Stimulated activated CD8-positive, alpha-beta memory T cell treated with anti-CD3 and anti-CD28 coated beads, Interleukin-15, amount 100 ng/mL, for 24 hours (primary cell): Measurements from ENCODE around the gene YBX1.
"Not testable (repeated sequence)": the region's sequence is repeated elsewhere in the genome, so short reads cannot be mapped to it uniquely, and the experiment has no call there.

Experiments used
- DNase-seq: peaks from one replicate; pipeline ENCODE4 v3.0.0-alpha.2; 2020; ENCODE audit warnings: low read depth

The YBX1 gene

DNA sequence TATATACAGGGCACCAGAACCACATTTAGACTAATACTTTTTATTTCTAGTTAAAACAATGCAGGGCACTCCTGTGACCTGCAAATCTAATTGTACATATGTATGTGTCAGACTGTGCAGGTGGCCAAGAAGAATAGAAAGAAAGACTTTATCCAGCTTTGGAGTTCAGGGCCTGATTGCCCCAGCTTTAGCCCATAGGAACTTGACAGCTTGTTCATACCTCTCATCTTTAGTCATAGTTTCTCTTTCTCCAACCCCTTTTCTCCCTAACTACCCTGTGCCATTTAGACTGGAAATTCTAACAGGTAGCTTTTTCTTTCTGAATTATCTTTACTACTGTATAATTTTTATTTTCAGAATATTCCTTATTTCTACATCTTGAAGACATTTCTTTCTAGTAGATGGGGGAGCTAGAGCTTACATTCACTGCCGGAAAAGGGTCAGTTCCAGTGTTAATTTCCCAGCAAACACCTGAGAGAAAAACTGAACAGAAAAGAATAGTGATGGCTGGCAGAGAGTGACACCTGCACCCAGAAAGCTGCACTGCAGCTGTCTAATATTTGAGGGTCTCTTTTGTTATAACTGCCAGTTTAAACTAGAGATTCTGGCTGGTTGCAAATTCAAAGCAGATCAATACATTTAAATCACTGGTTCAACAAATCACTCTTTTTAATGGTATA is 8.4 kb downstream of the YBX1 start:
- no peak for DNase-seq

DNA sequence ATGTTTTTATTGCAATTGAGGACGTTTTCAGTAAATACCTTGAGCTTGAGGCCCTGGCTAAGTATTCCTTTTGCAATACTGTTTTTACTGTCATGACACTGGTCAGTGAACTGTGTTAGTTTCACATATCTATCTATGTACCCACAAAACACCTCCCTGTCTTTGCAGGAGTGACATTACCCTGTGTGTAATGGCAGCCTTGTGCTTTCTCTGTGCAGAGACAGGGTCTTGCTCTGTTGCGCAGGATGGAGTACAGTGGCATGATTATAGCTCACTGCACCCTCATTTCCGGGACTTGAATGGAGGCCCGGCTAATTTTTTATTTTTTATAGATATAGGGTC is 8.9 kb downstream of the YBX1 start:
- no peak for DNase-seq

DNA sequence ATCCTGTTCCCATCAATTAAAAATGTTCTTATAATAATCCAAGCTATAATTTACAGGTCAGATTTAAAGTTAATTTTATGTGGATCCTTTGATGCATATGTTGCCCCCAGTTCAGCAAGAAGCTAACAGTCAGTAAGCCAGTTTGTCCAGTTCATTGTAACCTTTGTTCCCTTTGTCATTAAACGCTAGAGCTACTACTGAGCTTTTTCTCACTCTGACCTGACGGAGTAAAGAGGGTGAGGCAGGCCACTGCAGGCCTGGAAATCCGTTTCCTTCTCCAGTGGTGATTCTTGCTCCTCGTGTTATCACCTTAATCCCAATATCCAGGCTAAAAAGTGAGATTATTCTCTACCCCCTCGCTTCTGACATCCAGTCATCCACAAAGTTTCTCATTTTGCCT is 10.2 kb downstream of the YBX1 start:
- DNase-seq: no peak

DNA sequence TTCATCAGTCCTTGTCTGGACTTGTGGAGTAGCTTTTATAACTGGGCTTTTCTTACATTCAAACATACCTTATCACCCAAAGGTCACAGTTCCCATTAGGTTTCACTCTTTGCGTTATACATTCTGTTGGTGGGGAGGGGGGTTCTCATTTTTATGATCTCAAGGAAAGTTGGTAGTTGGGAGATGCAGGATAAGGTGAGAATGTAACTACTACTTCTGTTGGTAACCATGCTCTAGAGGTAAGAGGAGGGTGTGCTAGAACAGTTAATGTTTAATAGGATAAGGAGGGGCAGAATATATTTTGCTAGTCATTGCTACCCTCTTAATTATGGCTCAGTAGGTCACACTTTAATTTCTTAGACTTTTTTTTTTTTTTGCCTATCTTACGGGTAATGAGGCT is 10.7 kb downstream of the YBX1 start:
- DNase-seq: no peak

DNA sequence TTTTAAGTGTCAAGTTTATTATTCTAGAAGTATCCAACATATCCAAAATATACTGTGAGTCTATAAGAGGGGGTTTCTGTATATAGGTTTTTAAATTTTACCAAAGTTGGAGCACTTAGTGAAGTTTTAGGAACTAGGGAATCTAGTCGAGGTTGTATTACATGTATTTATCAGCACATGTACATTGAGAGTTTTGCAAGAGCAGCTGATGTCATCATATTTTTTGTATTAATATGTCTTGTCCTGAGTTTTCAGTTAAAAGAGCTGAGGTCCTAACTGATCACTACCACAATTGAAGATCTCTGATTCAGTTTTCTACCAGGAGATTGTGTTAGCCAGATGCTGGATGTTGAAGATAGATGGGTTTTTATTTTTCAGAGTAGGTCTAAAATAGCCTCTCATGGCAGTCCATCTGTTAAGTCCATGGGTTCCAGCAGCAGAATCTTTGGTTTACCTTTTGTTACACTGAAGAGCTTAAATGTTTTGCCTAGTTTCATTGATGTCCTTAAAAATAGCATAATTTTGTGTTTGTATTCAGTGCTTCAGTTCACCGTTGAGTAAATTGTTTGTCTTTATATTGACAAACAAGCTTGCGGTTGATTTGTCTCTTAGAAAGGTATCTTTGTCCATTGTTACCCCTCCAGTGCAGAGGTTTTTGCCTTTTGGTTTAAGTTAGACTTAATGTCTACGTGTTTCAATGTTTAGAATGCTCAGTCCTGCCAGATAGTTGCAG is 16.0 kb downstream of the YBX1 start:
- DNase-seq: no peak

DNA sequence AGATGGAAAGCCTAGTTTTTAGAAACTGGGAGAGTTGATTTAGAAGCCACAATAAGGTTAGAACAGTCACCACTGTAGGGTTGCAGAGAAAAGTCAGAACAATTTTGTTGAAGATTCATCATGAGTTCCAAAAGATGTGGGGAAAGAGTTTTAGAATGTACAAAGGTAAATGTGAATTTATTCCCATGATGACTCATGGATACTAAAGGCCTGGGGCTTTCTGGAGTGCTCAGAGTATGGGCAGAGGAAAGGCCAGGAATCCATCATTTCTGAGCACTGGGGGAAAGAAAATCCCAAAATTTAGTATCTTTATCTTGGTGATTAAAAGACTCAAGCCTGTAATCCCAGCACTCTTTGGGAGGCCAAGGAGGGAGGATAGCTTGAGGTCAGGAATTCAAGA is 17.8 kb downstream of the YBX1 start:
- no peak for DNase-seq

DNA sequence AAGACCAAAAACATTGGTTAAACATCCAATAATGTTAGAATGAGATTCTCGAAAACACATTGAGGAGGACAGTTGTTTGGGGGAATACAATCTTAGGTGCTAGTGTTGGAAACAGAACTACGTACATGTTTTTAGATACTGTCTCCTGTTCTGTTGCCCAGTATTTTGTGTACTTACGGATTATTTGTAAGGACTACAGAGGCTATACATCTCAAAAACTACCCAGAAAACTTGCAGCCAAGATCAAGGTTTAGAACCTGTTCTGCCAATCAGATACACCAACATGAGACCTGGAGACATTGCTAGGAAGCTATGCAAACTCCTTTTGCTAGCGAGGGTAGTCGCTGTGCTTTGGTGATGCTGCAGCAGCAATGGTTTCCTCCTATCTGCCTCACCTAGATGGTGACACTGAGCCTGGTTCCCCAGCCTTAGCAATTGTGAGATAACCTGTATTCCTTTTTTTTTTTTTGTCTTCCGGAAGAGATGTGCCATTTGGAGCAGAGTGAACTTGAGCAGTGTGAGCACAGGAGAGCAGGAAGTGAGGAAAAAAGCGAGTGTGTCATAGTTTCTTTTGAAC is 21.8 kb downstream of the YBX1 start:
- no peak for DNase-seq

DNA sequence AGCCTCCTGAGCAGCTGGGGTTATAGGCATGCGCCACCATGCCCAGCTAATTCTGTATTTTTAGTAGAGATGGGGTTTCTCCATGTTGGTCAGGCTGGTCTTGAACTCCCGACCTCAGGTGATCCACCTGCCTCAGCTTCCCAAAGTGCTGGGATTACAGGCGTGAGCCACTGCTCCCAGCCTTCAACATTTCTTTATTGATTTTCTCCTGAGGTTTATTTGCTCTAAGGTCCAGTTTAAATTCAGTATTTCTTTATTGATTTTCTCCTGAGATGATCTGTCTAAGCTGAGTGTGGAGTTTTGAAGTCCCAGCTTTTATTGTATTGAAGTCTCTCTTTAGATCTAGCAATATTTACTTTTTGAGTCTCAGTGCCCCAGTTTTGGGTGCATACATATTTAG is 30.6 kb downstream of the YBX1 start:
- DNase-seq: not testable (repeated sequence)

DNA sequence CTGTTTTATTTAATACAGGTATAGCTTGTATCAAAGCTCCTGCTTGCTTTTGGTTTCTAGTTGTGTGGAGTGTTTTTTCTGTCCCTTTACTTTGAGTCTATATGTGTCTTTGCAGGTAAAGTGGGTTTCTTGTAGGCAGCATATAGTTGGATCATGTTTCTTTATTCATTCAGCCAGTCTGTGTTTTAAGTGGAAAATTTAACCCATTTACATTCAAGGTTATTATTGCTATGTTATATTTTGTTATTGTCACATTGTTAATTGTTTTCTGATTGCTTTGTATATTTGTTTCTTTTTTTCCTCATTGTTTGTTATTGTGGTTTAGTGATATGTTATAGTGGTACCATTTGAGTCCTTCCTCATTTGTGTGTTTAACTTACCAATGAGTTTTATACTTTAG is 31.1 kb downstream of the YBX1 start:
- DNase-seq: no peak

DNA sequence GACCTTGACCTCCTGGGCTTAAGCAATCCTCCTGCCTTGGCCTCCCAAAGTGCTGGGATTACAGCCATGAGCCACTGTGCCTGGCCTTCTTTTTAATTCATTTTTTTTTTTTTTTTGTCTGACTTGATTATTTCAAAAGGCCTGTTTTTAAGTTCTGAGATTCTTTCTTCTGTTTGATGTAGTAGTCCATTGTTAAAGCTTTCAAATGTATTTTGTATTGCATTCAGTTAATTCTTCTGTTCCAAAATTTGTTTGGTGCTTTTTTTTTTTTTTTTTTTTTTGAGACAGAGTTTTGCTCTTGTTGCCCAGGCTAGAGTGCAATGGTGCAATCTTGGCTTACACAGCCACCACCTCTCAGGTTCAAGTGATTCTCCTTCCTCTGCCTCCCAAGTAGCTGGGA is 32.2 kb downstream of the YBX1 start:
- DNase-seq: not testable (repeated sequence)

DNA sequence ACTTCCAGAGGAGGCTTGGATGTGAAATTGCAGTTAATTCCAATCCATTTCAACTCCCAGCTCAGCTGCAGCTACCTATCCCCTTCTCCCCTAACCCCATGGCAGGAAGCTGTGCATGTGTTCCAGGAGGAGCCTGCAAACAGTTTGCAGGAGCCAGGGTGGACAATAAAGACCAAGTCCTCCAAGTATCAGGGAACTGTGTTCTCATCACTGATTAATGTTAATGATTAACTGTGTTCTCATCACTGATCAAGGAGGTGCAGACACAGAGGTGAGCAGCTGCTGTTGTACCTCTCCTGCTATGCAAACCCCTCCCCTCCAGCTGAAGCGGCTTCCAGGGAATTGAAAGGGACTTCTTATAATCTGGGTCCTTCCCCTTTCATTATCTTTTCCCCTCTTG is 38.6 kb downstream of the YBX1 start:
- DNase-seq: no peak

DNA sequence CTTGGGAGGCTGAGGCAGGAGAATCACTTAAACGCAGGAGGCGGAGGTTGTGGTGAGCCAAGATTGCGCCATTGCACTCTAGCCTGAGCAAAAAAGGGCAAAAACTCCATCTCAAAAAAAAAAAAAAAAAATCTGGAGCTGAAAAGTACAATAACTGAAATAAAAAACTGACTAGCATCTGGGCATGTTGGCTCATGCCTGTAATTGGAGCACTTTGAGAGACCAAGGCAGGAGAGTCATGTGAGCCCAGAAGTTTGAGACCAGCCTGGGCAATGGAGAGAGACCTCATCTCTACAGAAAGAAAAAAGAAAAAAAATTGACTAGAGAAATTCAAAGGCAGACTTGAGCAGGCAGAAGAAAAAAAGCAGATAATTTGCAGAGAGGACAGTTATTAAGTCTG is 39.7 kb downstream of the YBX1 start:
- DNase-seq: no peak

DNA sequence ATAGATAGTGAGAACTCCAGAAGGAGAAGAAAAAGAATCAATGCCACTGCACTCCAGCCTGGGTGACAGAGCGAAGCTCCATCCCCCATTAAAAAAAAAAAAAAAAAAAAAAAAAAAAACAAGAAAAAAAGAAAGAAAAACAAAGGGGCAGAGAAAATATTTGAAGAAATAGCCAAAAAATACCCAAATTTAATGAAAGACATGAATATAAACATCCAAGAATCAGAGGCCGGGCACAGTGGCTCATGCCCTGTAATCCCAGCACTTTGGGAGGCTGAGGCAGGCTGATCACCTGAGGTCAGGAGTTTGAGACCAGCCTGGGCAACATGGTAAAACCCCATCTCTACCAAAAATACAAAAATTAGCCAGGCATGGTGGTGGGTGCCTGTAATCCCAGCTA is 40.2 kb downstream of the YBX1 start:
- not testable (repeated sequence) for DNase-seq

DNA sequence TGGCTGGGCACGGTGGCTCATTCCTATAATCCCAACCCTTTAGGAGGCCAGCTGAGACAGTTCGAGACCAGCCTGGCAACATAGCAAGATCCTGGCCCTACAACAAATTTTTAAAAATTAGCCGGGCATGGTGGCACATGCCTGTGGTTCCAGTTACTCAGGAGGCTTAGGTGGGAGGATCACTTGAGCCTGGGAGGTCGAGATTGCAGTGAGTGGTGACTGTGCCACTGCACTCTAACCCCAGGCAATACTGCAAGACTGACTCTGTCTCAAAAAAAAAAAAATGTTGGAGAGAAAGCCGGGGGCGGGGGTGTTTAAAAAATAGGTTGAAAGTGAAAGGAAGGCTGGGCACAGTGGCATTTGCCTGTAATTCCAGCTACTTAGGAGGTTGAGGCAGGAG is 41.3 kb downstream of the YBX1 start:
- no peak for DNase-seq

DNA sequence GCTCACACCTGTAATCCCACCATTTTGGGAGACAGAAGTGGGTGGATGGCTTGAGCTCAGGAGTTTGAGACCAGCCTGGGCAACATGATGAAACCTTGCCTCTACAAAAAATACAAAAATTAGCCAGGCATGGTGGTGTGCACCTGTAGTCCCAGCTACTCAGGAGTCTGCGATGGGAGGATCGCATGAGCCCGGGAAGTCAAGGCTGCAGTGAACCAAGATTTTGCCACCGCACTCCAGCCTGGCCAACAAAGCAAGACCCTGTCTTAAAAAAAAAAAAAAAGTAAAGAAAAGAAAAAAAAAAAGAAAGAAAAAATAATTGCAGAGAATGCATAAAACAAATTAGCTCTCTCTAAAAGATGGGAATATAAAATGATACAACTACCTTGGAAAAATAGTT is 43.6 kb downstream of the YBX1 start:
- not testable (repeated sequence) for DNase-seq

DNA sequence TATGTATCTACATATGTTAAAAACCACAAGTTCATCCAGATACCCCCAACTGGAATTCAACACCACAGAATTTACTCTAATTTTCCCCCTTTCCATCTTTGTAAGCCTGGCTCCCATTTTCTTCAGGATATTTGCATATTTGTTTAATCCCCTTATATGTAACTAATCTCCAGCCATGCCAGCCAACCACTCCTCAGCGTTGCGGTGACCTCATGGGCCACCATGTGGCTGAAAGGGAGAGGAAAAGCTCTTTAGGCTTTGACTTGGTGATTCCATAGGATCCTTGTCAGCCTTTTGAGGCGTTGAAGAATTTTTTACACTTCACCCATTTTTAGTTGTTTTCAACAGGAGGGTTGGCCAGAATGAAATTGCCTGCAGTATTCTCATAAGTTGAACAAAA is 47.8 kb downstream of the YBX1 start:
- DNase-seq: no peak

DNA sequence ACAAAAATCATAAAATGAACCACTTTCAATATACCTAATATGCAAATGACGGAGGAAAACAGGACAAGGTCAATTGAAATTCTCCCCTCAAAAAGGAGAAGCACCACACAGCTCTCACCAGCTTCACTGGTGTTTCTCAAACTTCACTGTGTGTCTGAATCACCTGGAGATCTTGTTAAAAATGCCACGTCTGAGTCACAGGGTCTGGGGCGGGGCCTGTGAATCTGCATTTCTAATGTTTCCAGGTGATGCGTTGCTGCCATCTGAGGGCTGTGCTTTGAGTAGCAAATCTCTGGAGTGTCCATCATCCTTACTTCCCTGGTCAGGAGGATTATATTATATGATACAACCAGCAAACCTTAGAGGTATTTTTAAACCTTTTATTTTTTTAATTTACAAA is 48.8 kb downstream of the YBX1 start:
- no peak for DNase-seq

DNA sequence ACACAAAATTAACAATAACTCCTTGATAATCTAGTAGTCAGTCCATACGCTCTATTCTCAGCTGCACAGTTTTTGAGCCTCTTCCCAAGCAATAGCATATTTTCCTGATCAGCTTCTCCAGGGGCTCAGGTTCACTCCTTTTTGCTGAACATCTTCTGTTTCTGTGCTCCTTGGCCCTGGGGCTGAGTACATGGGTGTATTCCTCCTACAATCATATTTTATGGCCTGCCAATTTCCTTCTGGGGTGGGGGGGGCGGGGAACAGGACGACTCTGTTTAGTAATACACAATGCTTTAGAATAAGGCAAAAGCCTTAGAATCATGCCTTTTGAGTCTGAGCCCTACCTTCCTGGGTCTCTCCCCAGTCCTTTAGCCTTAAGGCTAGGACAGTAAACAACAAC is 49.4 kb downstream of the YBX1 start:
- no peak for DNase-seq

DNA sequence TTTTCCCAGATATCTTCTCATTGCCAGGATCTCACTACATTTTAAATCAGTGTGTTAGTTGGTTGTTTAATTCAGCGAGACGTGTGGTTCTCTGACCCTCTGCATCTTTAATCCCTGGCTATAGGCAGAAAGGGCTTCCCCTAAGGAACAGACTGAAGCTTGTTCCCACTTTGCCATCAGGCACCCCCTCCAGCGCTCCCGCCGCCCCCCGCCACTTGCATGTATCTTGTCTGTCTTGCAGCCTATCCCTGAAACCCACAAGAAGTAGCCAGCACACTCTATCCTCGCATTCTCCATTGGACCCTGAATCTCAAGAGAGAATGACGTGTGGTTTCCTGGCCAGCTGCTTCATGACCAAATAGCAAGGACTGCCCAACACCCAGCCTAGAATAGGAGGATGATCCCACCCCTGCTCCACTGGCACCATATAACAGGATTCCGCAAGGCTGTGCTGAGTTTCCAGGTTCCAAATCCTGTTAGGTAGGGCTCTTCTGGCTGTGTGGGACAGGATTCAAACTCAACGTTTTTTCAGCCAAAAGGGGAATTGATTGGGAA is 50.0 kb downstream of the YBX1 start:
- no peak for DNase-seq

DNA sequence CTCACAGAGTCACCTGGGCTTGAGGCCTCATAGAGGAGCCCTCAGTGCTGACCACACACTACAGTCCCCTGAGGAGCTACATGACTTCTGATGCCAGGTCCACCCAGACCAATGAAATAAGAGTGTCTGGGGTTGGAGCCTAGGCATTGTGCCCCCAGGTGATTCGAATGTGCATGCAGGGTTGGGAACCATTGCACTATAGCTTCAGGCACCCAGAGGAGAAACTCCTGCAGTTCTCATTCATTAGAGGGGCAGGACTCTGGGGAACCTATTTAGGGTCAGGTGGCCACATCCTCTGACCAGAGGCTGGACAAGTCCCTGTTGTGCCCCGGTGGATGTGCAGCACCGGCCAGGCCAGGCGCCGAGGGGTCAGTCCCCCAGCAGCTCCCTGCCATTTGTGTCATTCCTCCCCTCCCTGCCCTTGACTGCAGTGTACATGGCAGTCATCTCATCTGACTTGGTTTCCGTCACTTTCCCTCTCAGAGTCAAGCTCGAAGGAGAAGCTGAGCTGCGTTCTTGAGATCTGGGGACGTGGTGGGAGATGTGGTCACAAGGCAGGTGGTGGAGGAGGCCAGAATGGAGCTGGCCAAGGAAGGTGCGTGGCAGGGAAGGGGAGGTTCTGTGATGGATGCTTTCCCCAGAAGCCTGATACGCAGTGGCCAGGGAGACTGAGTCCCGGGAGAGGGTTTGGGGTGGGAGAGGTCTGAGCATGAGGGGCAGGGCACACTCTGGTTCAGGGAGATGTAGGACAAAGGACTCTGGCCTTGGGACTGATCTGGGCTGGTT is 51.4 kb downstream of the YBX1 start:
- no peak for DNase-seq

DNA sequence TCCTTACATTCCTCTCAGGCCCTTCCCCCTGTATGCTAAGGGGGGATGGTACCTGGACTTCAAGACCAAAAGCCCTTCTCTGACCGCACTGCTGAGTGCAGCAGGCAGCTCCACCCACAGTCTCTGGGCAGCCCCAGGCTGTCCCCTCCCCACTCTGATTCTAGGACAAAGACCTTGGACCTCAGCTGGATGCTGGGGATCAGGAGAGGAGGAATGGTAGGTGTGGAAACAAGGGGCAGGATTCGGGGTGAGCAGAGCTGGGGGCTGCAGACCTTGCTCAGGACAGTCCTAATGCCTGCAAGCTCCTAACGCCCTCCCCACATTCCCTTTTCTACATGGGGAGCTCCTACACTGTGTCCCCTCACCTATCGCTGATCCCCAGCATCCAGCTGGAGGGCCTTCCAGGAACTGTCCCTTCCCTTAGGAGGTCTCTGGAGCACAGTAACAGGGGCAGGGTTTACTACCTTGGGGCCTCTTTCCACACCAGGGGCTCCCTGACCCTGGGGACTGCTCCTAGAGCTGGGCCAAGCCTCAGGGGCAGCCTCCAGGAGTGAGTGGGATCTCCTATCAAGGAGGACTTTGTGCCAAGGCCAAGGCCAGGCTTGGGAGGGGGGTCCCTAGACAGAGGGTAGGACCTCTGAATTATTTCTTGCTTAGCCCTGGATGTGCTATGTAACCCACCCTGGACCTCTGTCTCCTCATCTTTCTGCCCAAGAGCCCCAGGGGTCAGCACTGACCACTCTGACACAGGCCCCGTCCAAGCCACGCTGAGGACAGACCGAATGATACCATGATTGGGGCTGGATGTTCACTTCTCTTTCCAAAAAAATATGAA is 52.2 kb downstream of the YBX1 start:
- no peak for DNase-seq

DNA sequence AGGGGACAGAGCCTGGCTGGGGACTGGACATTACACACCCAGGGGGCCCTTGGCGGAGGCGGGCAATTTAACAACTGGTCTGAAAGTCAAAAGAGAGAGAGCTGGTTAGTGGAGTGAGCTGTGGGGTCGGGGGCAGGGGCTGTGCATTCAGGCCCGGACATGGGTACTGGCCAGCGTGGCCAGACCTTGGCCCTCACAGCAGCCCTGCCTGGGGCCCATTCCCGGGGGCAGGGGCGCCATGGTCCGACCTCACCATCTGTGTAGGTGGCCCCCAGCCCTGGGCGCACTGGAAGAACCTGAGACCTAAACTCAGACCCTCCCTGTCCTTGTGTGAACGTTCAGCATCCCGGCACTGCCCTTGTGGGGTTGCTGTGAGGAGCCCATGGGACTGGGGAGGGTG is 52.8 kb downstream of the YBX1 start:
- DNase-seq: no peak
